PC-9 (cell line): ENCODE data around the gene ADGRL3. TPM values are rescaled to one million over a fixed set of nuclear protein-coding genes. Genes with fewer than 3 reads are reported as not detected.

ENCODE experiments used
- BruUV-seq: library from RNA; stranded (reverse); fragments of 400-500 nt; replicated peaks from 2 replicates; lab custom pipeline; 2021; lab: Mats Ljungman, UMichigan
- CTCF ChIA-PET: fragments of 300-600 bp; sonication (Branson Sonifier 250); formaldehyde crosslinking; loops from one replicate; lab custom pipeline; 2022; ENCODE audit warnings: antibody characterized with exemption; lab: Charles Lee
- POLR2A ChIA-PET: fragments of 300-600 bp; sonication (Branson Sonifier 250); formaldehyde crosslinking; loops from one replicate; lab custom pipeline; 2022; ENCODE audit warnings: antibody characterized with exemption; ENCODE audit not compliant: unreplicated experiment; lab: Charles Lee
- DNase-seq, 2 experiments: peaks; one replicate each; pipeline versions ENCODE4 v3.0.0 to v3.0.0-alpha.2; 2015 to 2022; ENCODE audit warnings: mixed read lengths in 1 of 2
- H2AFZ ChIP-seq: fragments of 200-600 bp; sonication (generic); 2 replicates; pipeline ENCODE4 v1.8.1; 2017; ENCODE audit warnings: antibody characterized with exemption
- H3F3A ChIP-seq: fragments of 200-600 bp; sonication (generic); 2 replicates; pipeline ENCODE4 v1.8.1; 2017; ENCODE audit warnings: antibody characterized with exemption, mild to moderate bottlenecking, low read depth; ENCODE audit not compliant: insufficient read depth
- H3K27ac ChIP-seq: fragments of 200-600 bp; sonication (generic); 2 replicates; pipeline ENCODE4 v1.6.1; 2016; ENCODE audit warnings: mixed run types
- H3K27me3 ChIP-seq: fragments of 200-600 bp; sonication (generic); 2 replicates; pipeline ENCODE4 v1.6.1; 2016; ENCODE audit warnings: low read depth, mixed run types; ENCODE audit not compliant: insufficient read depth
- H3K36me3 ChIP-seq: fragments of 200-600 bp; sonication (generic); 2 replicates; pipeline ENCODE4 v1.6.1; 2016; ENCODE audit warnings: low read depth, mixed run types
- H3K4me1 ChIP-seq: fragments of 200-600 bp; sonication (generic); replicated peaks from 2 replicates; pipeline ENCODE4 v1.6.1; 2016; ENCODE audit warnings: mixed run types; ENCODE audit not compliant: insufficient read depth
- H3K4me2 ChIP-seq: fragments of 200-600 bp; sonication (generic); 2 replicates; pipeline ENCODE4 v1.6.1; 2017; ENCODE audit warnings: mixed run types
- H3K4me3 ChIP-seq: fragments of 200-600 bp; sonication (generic); 2 replicates; pipeline ENCODE4 v1.6.1; 2016; ENCODE audit warnings: mixed run types
- H3K79me2 ChIP-seq: fragments of 200-600 bp; sonication (generic); 2 replicates; pipeline ENCODE4 v1.6.1; 2017; ENCODE audit warnings: low read depth, mixed run types
- H3K9me2 ChIP-seq: fragments of 200-600 bp; sonication (generic); 2 replicates; pipeline ENCODE4 v1.8.1; 2017; ENCODE audit warnings: mild to moderate bottlenecking; ENCODE audit not compliant: insufficient read depth
- H3K9me3 ChIP-seq: fragments of 200-600 bp; sonication (generic); 2 replicates; pipeline ENCODE4 v1.8.1; 2016; ENCODE audit warnings: low read depth; ENCODE audit not compliant: insufficient read depth
- H4K20me1 ChIP-seq: fragments of 200-600 bp; sonication (generic); 2 replicates; pipeline ENCODE4 v1.8.1; 2017; ENCODE audit not compliant: insufficient read depth
- EZH2 ChIP-seq: fragments of 200-600 bp; sonication (generic); IDR thresholded peaks from 2 replicates; pipeline ENCODE4 v1.8.0; 2017; ENCODE audit warnings: antibody characterized with exemption, low read depth
- intact Hi-C: fragments of 100-400 bp; cut with micrococcal nuclease; formaldehyde crosslinking; loops from one replicate; pipeline ENCODE4 v1.10.0; 2022; ENCODE audit not compliant: unreplicated experiment
- total RNA-seq: library from RNA; stranded (reverse); gene quantifications from 2 replicates; pipeline ENCODE4 v1.2.3, GENCODE V29; 2021
- TF ChIP-seq, protein P1 (sequence below): fragments of 200-600 bp; sonication (generic); conservative IDR thresholded peaks from 2 replicates; pipeline ENCODE4 v1.6.1; 2017; ENCODE audit warnings: mixed run types, antibody characterized with exemption, mild to moderate bottlenecking, moderate library complexity

The ADGRL3 gene
- total RNA-seq, 1 experiment from 2014 or later: 1.6 TPM

DNA sequence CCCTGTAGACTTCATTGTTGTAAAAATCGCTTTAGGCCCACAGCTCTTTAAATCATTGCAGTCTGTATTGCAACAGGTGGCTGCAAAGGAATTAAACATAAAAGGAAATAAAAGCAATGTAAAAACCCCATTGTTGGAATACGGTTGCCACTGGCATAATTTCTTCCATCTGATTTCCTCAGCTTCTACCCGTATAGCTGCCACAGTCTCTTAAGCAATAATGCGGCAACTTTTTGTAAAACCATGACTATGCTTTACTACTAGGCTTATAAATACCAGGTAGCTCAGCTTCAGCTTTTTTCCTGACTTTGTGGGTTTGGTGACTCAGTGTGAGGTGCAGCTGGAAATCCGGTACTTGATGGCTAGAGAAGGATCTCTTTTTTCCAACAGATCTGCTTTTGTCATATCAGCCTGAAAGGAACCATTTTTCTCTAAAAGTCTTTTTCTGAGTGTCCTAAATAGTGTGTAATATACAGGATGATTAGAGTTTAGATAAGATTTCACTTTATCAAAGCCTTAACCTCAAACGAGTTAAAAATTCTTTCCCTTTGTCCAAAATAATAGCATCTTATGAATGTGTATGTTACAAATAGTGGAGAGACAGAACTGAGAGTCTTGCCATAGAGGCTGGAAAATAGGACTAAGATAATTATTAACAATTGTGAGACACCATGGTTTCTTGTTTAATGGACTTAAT lies 268.0 kb downstream of the ADGRL3 start:
- no peaks in the 10 kb centered on the region for H3F3A ChIP-seq
- no TSS peak for BruUV-seq
- no peaks in the 10 kb centered on the region for H3K27me3 ChIP-seq
- no peak overlapping the region for H3K4me3 ChIP-seq
- H2AFZ ChIP-seq: no peak overlapping the region
- peaks cover 9% of the 10 kb centered on the region; the same call in 1 of the 2 replicates for H3K4me1 ChIP-seq
- no peak for TF ChIP-seq EZH2
- TF ChIP-seq, protein P1, sequence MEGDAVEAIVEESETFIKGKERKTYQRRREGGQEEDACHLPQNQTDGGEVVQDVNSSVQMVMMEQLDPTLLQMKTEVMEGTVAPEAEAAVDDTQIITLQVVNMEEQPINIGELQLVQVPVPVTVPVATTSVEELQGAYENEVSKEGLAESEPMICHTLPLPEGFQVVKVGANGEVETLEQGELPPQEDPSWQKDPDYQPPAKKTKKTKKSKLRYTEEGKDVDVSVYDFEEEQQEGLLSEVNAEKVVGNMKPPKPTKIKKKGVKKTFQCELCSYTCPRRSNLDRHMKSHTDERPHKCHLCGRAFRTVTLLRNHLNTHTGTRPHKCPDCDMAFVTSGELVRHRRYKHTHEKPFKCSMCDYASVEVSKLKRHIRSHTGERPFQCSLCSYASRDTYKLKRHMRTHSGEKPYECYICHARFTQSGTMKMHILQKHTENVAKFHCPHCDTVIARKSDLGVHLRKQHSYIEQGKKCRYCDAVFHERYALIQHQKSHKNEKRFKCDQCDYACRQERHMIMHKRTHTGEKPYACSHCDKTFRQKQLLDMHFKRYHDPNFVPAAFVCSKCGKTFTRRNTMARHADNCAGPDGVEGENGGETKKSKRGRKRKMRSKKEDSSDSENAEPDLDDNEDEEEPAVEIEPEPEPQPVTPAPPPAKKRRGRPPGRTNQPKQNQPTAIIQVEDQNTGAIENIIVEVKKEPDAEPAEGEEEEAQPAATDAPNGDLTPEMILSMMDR: no peak
- ChIA-PET CTCF (no interaction called here), POLR2A (interaction anchor here (0.6 kb wide), 1 partner anchor 583 kb away, joined by 3 read pairs; no protein-coding TSS in a partner anchor)
- H3K9me3 ChIP-seq: no peaks in the 10 kb centered on the region
- no peaks in the 10 kb centered on the region for H3K79me2 ChIP-seq
- H3K36me3 ChIP-seq: no peaks in the 10 kb centered on the region
- H4K20me1 ChIP-seq: no peaks in the 10 kb centered on the region
- 0 out of 2 replicates have a peak overlapping the region, but pooled peaks have one; percentile 15 for H3K4me2 ChIP-seq
- intact Hi-C loops: loop anchor here (5.0 kb wide), 1 partner anchor 44 kb away; no protein-coding TSS in a partner anchor
- H3K27ac ChIP-seq: peak overlapping the region; percentile 53; the same call in 1 of the 2 replicates
- H3K9me2 ChIP-seq: no peaks in the 10 kb centered on the region
- DNase-seq: peak; percentile 36 to 84

GRCh38 chr4:61473306-61473705 lies 273.2 kb downstream of the ADGRL3 start:
- peaks cover 3% of the 10 kb centered on the region; the same call in 1 of the 2 replicates for H3K4me1 ChIP-seq
- CTCF ChIA-PET: no interaction called here
- no TSS peak for BruUV-seq
- no peaks in the 10 kb centered on the region for H3K36me3 ChIP-seq
- intact Hi-C loops: no loop called here
- TF ChIP-seq, protein P1: no peak
- no peak for TF ChIP-seq EZH2
- no peak overlapping the region for H3K4me3 ChIP-seq
- POLR2A ChIA-PET: no interaction called here
- H3K27ac ChIP-seq: no peak overlapping the region
- H3F3A ChIP-seq: no peaks in the 10 kb centered on the region
- no peak overlapping the region for H2AFZ ChIP-seq
- no peaks in the 10 kb centered on the region for H3K9me3 ChIP-seq
- no peaks in the 10 kb centered on the region for H3K9me2 ChIP-seq
- no peaks in the 10 kb centered on the region for H3K27me3 ChIP-seq
- H4K20me1 ChIP-seq: no peaks in the 10 kb centered on the region
- no peaks in the 10 kb centered on the region for H3K79me2 ChIP-seq
- no peak overlapping the region for H3K4me2 ChIP-seq
- no peak for DNase-seq

- Histone ChIP-seq H3K27me3 (no peaks in the 10 kb centered on the region), H3K36me3 (no peaks in the 10 kb centered on the region), H3K4me1 (no peaks in the 10 kb centered on the region), H3K27ac (no peak overlapping the region), H3K4me2 (no peak overlapping the region), H3K9me3 (no peaks in the 10 kb centered on the region), H3K4me3 (no peak overlapping the region), H3K9me2 (no peaks in the 10 kb centered on the region), H2AFZ (no peak overlapping the region), H3F3A (no peaks in the 10 kb centered on the region), H4K20me1 (no peaks in the 10 kb centered on the region), H3K79me2 (no peaks in the 10 kb centered on the region)
- TF ChIP-seq EZH2: no peak
- TF ChIP-seq, protein P1: no peak
- ChIA-PET POLR2A (no interaction called here), CTCF (no interaction called here)
- intact Hi-C loops: no loop called here
- no TSS peak for BruUV-seq
- DNase-seq: no peak
Observed at GRCh38 chr4:61478340-61478739, 278.2 kb downstream of the ADGRL3 start.
